Right ventricle myocardium inferior (tissue), 1 donor: Measurements from ENCODE around the gene ST3GAL3. TPM values are rescaled to one million over a fixed set of nuclear protein-coding genes. Genes with fewer than 3 reads are reported as not detected.
A peak's percentile ranks its signal among the peaks of the same experiment; 100 is the strongest.

ENCODE experiments used
- ATAC-seq: fragments of 200-7000 bp; cut with Tn5 transposase; one replicate; pipeline ENCODE4 v1.9.1; 2020; ENCODE audit warnings: mild to moderate bottlenecking, moderate library complexity
- DNase-seq: peaks from one replicate; pipeline ENCODE4 v3.0.0; 2021; ENCODE audit errors: missing footprints
- intact Hi-C: fragments of 100-400 bp; cut with DNase I; formaldehyde crosslinking; loops from one replicate; pipeline ENCODE4 v1.11.0; 2022
- total RNA-seq: library from RNA; stranded (reverse); fragmentation: NEBNext Ultra II Directional; extraction: Animal tissue kit (Norgen Biotek cat#: 25700); gene quantifications from one replicate; pipeline ENCODE4 v1.2.1, GENCODE V29; 2021
- donor health status: DM: no; HTN: yes; CAD: no; lungs with severe emphysema.

Gene ST3GAL3
- total RNA-seq, 1 donor from 2014 or later = 22.0 TPM

DNA sequence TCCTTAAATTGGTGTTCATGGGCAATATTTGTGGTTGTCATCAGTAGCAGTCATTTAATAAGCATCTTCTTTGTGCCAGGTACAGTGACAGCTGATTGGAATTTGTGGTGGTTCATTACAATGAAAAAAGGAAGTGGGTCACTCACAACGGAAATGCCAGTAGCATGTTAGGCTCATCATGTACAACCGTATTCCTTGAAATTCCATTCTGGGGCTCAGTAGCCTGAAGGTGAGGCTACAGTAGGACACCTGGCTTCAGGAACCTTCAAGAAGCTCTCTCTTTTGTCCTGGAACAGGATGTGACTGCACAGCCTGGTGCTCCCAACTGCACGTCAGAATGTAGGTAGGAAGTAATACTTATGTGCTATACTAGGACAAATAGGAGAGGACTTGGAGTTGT, 93.9 kb downstream of the ST3GAL3 start:
- DNase-seq (no peak), ATAC-seq (no peak)
- intact Hi-C loops = no loop called here

DNA sequence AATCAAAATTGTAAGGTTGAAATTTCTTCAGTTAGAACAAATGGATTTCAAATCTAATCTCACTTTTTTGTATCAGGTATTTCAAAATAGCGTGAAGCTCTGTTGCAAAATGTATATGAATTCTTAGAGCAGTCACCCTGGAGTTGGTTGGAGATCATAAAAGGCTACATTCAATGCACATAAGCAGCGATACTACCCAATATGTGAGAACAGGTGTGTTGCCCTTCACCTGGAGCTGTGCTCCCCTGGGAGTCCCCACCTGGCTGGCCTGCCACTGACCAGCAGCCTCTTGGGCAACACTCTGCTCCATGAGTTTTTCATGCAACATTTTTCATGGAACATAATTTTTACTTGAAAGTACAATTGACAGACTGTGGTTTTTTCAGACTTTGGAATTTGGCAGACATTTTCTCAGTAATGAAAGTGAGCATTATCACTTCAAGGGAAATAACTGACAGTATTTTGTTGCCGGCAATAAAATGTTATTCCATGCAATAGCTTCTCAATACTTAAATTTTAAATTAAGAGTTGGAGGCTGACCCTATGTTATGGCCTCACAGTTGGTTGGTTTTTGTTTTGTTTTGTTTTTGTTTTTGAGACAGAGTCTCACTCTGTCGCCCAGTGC, 95.1 kb downstream of the ST3GAL3 start:
- no peak for ATAC-seq
- no peak for DNase-seq
- intact Hi-C loops = no loop called here

DNA sequence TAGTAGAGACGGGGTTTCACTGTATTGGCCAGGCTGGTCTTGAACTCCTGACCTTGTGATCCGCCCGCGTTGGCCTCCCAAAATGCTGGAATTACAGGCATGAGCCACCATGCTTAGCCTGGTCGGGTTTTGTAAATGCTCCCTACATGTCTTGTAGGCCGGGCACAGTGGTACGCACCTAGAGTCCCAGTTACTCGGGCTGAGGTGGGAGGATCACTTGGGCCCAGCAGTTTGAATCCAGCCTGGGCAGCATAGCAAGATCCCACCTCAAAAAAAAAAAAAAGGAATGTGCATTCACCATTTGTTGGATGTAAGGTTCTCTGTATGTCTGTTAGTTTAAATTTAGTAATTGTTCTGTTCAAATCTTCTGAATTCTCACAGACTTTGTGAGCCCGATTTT, 95.8 kb downstream of the ST3GAL3 start:
- DNase-seq (no peak), ATAC-seq (no peak)
- intact Hi-C loops = no loop called here

DNA sequence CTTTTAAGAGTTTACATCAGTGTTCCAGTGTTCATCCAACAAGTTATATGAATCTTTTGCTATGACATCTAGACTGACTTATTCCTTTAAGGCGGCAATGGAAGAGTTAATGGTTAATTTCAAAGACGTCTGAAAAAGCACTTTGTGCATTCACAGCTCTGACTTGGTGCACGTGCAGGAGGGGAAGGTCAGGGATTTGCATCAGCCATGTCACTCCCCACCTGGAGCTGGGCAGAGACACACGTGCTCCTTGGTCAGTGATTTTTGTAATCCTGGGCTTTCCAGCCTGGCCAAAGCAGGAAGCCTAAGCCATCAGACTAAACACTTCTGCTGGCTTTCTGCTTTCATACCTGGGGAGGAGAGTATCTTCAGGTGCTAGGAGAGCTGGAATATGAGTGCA, 96.3 kb downstream of the ST3GAL3 start:
- DNase-seq (no peak), ATAC-seq (no peak)
- intact Hi-C loops = no loop called here

DNA sequence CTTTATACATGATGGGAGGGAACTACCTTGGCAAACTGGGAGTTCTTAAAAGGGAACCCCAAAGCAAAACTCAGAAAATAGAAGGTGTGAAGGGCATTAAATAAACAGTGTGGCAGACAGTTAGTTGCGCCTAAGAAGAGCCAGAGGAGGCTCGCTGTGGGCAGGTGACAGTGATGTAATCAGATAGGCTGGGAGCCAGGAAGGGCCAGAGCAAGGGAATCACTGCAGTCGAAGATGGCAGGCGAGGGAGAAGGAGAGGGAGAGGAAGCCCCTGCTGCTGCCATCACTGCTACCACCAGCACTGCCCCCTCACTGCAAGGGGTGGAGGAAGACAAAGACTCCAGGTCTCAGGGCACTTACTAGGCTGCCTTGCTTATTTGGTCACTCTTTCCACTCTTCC, 97.2 kb downstream of the ST3GAL3 start:
- intact Hi-C loops = no loop called here
- DNase-seq = no peak
- no peak for ATAC-seq

DNA sequence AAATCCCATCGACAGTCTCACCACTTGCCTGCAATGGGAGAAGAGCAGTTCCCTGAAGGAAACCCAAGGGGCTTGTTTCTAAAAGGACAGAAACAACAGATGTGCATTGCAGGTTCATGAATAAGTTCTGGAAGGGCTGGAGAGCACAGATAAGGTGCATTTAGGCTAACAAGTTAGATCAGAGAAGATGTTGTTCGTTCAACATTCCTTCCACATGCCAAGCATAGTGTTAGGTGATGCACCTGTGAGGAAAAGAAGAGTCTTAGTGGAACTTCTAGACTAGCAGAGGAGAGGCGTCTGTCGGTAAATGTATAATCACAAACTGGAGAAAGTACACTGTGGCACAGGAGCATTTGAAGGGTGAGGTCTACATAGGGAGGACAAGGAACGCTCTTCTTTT, 98.0 kb downstream of the ST3GAL3 start:
- DNase-seq (no peak), ATAC-seq (no peak)
- intact Hi-C loops = no loop called here

DNA sequence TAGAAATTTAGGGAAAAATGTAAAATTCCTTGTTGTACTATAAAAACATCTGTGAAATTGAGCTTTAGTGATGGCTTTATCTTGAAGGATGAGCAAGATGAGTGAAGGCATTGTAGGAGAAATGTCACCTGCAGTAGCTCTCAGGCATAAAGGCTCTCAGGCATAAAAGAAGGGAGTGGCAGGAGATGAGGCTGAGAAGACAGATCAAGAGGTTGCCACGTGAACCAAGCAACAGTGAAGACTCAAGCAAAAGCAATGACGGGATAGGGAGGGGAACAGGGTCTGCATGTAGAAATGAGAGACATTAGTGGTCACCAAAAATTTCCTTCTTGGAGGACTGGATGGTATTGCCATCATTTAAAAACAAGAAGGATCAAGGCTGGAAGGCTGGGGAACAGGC, 98.8 kb downstream of the ST3GAL3 start:
- DNase-seq (no peak), ATAC-seq (no peak)
- intact Hi-C loops = no loop called here

DNA sequence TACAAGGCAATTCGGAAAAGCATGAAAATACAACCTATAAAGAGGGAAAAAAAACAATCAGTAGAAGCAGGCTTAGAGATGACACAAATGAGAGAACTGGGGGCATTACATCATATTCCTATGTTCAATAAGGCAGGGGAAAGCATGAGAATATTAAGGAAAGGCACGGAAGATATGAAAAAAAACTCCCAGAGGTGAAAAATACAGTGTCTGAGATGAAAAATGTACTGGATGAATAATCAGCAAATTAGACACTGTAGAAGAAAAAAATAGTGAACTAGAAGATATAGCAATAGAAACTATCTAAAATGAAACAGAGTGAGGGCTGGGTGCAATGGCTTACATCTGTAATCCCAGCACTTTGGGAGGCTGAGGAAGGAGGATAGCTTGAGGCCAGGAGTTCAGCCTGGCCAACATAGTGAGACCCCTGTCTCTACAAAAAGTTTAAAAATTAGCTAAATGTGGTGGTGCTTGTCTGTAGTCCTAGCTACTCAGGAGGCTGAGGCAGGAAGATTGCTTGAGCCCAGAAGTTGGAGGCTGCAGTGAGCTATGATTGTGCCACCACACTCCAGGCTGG, 101.8 kb downstream of the ST3GAL3 start:
- ATAC-seq = no peak

DNA sequence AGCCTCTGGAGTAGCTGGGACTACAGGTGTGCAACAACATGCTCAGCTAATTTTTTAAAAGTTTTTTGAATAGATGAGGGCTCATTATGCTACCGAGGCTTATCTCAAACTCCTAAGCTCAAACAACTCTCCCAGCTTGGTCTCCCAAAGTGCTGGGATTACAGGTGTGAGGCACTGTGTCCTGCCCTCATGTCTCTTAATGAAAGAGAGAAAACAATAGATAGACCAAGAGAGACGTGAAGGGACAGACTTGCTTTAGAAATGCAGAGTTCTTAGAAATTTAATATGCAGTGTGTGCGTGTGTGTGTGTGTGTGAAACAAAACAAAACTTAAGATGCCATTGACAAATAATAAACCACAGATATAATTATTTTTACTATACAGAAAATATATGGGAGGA, 105.2 kb downstream of the ST3GAL3 start:
- intact Hi-C loops = no loop called here
- ATAC-seq (no peak), DNase-seq (no peak)

More for the DNA sequence above, 101.8 kb downstream of the ST3GAL3 start:
- intact Hi-C loops = no loop called here
- no peak for DNase-seq

DNA sequence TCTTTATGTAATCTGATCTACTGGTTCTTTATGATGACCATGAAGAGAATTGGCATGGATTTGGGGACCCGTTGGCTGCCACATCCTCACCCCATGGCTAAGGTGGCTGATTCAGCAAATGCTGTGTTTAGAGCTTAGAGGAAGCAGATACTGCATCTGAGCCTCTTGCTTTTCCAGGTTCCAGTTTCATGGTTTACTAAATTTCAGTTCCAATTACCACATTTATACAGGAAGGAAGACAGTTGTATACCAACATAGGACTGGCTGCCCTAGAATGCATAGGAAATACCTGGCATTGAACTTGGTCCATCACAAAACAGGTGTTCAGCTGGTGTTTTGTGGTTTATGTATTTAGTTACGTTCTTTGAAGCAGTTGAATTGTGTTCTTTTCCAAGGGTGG, 107.1 kb downstream of the ST3GAL3 start:
- DNase-seq = no peak
- no peak for ATAC-seq
- intact Hi-C loops = no loop called here

DNA sequence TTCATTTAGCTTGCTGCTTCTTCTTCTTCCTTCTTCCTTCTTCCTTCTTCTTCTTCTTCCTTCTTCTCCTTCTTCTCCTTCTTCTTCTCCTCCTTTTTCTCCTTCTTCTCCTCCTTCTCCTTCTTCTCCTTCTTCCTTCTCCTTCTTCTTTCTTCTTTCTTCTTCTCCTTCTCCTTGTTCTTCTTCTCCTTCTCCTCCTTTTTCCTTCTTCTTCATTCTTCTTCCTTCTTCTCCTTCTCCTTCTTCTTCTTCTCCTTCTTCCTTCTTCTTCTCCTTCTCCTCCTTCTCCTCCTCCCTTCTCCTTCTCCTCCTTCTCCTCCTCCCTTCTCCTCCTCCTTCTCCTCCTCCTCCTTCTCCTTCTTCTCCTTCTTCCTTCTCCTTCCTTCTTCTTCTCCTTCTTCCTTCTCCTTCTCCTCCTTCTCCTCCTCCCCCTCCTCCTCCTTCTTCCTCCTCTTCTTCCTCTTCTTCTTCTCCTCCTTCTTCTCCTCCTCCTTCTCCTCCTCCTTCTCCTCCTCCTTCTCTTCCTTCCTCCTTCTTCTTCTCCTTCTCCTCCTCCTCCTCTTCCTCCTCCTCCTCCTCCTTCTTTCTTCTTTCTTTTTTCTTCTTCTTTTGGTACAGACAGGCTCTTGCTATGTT, 110.1 kb downstream of the ST3GAL3 start:
- DNase-seq (no peak), ATAC-seq (no peak)
- intact Hi-C loops = no loop called here

DNA sequence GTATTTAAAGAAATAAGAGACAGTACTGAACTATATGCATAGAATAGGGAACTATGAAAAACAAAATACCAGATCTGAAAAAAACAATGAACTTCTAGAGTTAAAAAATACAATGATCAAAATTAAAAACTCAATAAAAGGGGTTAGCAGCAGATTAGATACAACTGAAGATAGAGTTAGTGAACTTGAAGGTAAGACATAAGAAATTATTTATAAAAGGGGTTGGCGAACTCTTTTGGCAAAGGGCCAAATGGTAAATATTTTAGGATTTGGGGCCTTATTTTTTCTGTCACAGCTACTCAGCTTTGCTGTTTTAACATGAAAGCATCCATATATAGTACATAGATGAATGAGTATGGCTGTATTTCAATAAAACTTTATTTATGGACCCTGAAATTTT, 111.4 kb downstream of the ST3GAL3 start:
- intact Hi-C loops = no loop called here
- ATAC-seq = no peak

DNA sequence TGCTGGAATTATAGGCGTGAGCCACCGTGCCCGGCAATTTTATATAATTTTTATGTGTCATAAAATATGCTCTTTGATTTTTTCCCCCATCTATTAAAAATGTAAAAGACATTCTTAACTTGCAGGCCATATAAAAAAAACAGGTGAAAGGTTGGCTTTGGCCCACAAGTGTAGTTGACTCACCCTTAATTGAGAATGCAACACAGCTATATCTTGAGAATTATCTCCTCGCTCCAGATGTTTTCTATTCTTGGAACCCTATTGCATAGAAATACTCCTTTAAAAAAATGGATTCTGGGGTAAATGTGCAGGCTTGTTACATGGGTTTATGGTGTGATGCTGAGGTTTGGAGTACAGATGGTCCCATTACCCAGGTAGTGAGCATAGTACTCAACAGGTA, 112.0 kb downstream of the ST3GAL3 start:
- DNase-seq (no peak), ATAC-seq (no peak)
- intact Hi-C loops = no loop called here

More for the DNA sequence above, 111.4 kb downstream of the ST3GAL3 start:
- DNase-seq = no peak

DNA sequence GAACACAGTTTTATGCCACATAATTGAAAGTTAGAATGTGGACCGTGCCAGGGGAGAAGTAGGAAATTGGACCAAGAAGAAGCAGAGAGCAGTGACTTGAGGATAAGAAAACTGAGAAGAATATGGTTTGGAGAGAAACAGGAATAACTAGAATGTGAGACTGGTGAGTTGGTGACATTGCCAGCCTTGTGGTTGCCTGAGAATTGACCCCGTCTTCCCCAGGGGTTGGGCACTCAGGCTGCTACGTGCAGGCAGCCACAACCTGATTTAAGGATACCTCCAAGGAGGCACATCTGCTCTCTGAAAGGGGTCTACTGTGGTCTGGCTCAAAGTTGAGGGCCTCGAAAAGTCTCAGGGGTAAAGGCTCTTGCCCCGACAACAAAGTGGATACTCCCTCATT, 114.1 kb downstream of the ST3GAL3 start:
- no peak for DNase-seq
- no peak for ATAC-seq
- intact Hi-C loops = no loop called here

DNA sequence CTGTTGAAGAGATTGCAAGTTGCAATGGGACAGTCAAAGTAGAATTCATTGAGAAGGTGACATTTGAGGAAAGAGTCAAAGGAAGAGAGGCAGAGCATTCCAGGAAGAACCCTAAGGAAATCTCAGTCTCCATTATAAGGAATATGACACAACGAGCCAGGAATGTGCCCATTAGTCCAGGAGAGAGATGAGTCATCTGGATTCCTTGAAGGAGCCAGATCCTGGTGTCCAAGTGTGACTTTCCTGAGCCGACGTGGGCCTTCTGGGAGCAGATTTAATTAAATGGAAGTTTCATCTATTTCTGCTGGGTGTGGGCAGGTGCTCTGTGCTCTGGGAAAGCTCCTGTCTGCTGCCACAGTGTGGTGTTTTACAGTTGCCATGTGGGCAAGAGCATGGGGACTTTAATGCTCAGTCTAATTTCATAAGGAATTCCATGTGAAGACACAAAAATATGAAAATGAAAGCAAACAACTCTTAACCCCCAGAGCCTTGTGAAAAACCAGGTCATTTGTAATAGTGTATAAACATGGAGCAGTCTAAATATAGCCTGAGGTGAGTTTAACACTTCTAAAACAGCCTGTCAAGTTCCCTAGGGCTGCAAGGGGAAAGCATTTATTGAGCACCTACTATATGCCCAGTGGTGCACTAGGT, 114.8 kb downstream of the ST3GAL3 start:
- intact Hi-C loops = no loop called here
- ATAC-seq (peak; percentile 23), DNase-seq (no peak)

DNA sequence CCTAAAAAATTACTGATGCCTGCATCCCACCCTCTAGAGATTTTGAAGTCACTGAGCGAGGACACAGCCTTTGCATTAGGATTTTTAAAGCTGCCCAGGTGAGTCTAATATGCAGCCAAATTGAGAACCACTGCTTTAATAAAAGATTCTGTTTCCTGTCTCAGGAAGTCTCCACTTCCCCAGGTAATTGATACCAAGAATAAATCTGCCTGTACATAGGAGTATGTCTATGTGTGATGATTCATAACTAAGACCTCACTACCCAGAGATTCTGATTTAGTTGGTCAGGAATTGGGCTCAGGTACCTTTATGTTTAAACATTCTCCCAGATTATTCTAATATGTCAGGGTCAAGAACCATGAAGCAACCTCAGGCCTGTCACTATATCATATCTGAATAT, 117.5 kb downstream of the ST3GAL3 start:
- intact Hi-C loops = no loop called here
- DNase-seq (no peak), ATAC-seq (no peak)

DNA sequence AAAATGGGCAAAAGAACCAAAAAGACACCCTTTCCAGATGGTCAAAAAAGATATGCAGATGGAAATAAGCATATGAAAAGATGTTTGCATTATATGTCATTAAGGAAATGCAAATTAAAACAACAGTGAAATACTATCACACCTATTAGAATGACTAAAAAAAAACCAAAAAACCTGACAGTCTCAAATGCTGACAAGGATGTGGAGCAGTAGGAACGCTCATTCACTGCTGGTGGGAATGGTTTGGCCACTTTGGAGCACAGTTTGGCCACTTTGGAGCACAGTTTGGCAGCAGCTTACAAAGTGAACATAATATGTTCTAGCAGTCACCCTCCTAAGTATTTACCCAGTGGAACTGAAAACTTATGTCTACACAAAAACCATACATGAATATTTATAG, 121.2 kb downstream of the ST3GAL3 start:
- no peak for ATAC-seq
- DNase-seq = no peak
- intact Hi-C loops = no loop called here

DNA sequence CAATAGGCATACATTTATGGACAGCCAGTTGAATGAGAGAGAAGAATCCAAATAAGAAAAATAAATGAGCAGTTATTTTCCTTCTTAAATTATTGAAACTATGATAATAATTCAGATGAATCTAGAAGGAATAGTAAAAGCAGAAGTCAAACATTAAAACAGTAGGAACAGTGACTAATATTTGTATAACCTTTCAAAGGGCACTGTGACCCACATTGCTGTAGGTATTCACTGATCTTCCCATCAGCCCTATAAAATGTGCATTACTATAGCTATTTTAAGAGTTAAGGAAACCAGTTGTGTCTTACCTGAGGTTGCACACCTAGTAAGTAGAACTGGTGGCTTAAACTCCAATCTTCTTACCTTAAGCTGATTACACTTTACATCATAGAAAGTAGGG, 123.5 kb downstream of the ST3GAL3 start:
- no peak for ATAC-seq
- intact Hi-C loops = loop anchor here (5.0 to 10.0 kb wide), 2 partner anchors 36 to 104 kb away; partner anchors contain the start of gene ARTN
- DNase-seq = no peak

DNA sequence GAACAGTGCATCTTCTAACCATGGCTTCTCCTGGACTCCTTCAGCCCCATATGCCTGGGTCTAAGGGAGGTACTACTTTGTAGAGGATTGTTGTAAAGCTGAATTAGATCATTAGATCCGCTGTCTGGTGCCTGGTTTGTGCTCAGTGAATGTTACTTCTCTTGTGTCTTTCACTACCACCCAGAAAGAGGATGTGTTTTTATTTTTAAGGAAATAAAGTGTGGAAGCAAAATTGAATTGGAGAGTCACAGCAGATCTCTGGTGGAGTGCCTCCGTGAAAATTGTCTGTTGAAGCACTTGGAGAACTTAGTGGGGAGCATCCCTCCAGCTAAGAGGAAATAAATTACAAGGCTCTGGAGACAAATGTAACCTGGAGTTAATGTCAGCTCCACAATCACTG, 124.5 kb downstream of the ST3GAL3 start:
- ATAC-seq = no peak
- intact Hi-C loops = loop anchor here (5.0 to 10.0 kb wide), 2 partner anchors 35 to 103 kb away; partner anchors contain the start of gene ARTN
- no peak for DNase-seq

DNA sequence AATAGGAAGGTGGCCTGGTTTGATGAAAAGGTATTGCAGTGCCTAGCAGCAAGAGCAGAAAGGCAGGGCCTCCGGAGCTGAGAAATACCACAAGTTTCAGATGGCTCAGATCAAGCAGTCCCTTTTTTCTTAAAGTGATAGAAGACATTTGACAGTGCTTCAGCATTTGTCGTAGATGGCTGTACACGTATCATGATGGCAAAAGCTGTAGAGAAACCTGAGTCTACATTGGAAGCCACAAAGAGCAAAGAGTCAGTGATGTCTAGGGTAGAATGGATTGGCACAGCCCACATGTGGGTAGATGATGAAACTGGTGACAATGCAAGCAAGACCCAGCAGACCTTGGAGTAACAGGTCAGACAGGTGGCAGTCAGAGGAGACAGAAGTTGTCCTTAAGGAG, 124.9 kb downstream of the ST3GAL3 start:
- intact Hi-C loops = loop anchor here (5.0 to 10.0 kb wide), 2 partner anchors 35 to 103 kb away; partner anchors contain the start of gene ARTN
- no peak for ATAC-seq
- no peak for DNase-seq
